Fibroblast of lung (primary cell): ENCODE data around the gene SNORC.

Experiments
- CTCF ChIP-seq, 2 donors: IDR thresholded peaks in 1 of 2; conservative IDR thresholded peaks in 1 of 2; 1 replicate in 1 of 2; 2 replicates in 1 of 2; pipeline ENCODE4 v1.5.1; 2011 to 2012; ENCODE audit warnings: low read length in 2 of 2, control low read depth in 1 of 2, inconsistent platforms in 1 of 2, low read depth in 1 of 2, mild to moderate bottlenecking in 1 of 2
- EZH2 ChIP-seq: IDR thresholded peaks from 2 replicates; pipeline ENCODE4 v1.5.1; 2012; ENCODE audit warnings: low read length, control low read depth, mild to moderate bottlenecking; ENCODE audit errors: missing control alignments

DNA sequence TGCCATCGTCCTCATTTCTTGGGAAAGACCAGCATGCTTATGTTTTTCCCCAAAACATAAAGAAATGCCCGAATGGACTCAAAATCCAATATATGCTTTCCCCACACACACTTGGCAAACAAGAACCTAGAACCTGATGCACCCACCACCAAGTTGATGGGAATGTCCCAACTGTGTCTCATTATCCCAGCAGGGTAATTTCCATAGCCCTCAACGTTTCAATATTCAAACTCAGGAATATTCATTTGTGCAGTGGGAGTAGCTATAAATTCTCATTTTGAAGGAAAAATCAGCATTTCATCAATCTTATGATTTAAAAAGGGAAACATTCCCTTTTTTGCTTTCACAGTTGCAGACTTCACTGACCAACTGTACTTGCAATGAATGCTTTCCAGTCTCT lies 50.7 kb downstream of the SNORC start:
- TF ChIP-seq EZH2 (no peak), CTCF (conservative IDR thresholded peaks at IDR 0.05 in 1 of 2, IDR thresholded peaks at IDR 0.05 in 1 of 2; ENCODE audit: low read depth in 1 of 2, low read length in 2 of 2) (no peak)
